ENCODE data around the gene ALOX15B.

DNA sequence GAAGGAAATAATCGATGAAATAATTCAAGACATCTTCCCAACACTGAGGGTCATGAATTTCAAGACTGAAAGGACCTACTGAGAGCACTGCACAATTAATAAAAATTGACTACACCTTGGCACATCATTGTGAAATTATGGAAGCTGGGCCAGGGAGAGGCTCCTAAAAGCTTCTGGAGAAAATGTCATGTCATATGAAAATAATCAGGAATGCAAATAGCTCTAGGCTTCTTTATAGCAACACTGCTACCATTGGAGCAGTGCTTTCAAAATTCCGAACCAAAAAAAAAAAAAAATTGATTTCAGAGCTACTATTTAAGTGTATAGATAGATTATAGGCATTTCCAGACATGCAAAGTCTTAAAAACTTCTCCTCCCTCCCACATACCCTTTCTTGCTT lies 6.4 kb upstream of the ALOX15B start:
- TF ChIP-seq, protein P1, sequence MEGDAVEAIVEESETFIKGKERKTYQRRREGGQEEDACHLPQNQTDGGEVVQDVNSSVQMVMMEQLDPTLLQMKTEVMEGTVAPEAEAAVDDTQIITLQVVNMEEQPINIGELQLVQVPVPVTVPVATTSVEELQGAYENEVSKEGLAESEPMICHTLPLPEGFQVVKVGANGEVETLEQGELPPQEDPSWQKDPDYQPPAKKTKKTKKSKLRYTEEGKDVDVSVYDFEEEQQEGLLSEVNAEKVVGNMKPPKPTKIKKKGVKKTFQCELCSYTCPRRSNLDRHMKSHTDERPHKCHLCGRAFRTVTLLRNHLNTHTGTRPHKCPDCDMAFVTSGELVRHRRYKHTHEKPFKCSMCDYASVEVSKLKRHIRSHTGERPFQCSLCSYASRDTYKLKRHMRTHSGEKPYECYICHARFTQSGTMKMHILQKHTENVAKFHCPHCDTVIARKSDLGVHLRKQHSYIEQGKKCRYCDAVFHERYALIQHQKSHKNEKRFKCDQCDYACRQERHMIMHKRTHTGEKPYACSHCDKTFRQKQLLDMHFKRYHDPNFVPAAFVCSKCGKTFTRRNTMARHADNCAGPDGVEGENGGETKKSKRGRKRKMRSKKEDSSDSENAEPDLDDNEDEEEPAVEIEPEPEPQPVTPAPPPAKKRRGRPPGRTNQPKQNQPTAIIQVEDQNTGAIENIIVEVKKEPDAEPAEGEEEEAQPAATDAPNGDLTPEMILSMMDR (IDR thresholded peaks at IDR 0.05 in 4 of 5, conservative IDR thresholded peaks at IDR 0.05 in 1 of 5), result no peak
- TF ChIP-seq POLR2A (IDR thresholded peaks at IDR 0.05), result no peak

All from gastrocnemius medialis (tissue), 4 donors.